Adrenal gland (tissue), 12 donors: ENCODE results near the gene QRICH2. TPM values are rescaled to one million over a fixed set of nuclear protein-coding genes. Genes with fewer than 3 reads are reported as not detected.

Source experiments
- DNase-seq, 7 donors: peaks; one replicate each; pipeline ENCODE4 v3.0.0-alpha.2; 2019 to 2020
- H3K27ac ChIP-seq, 5 donors: fragments of 200-600 bp; sonication (generic) in 4 of 5; 1 replicate in 3 of 5; 2 replicates in 2 of 5; pipeline versions ENCODE4 v1.5.1 to v1.8.0; 2016 to 2020; ENCODE audit warnings: mild to moderate bottlenecking in 1 of 5
- H3K27me3 ChIP-seq: fragments of 200-600 bp; 2 replicates; pipeline ENCODE4 v1.8.0; 2021
- H3K36me3 ChIP-seq, 2 donors: fragments of 200-600 bp; replicated peaks in 1 of 2; 1 replicate in 1 of 2; 2 replicates in 1 of 2; pipeline versions ENCODE4 v1.5.1 to v1.8.0; 2018 to 2022
- H3K4me1 ChIP-seq, 2 donors: fragments of 200-600 bp; replicated peaks in 1 of 2; 1 replicate in 1 of 2; 2 replicates in 1 of 2; pipeline versions ENCODE4 v1.5.1 to v1.8.0; 2018 to 2021
- H3K4me3 ChIP-seq, 4 donors: fragments of 200-600 bp; sonication (generic) in 3 of 4; one replicate each; pipeline ENCODE4 v1.5.1; 2016 to 2018
- H3K9me3 ChIP-seq, 3 donors: fragments of 200-600 bp; sonication (generic) in 1 of 3; replicated peaks in 1 of 3; 1 replicate in 2 of 3; 2 replicates in 1 of 3; pipeline versions ENCODE4 v1.5.1 to v1.8.0; 2016 to 2021
- POLR2A ChIP-seq, 2 donors: fragments of 450-650 bp; IDR thresholded peaks; one replicate each; pipeline ENCODE4 v1.6.1; 2017; ENCODE audit warnings: antibody characterized with exemption in 2 of 2, mild to moderate bottlenecking in 2 of 2, moderate library complexity in 1 of 2
- WGBS, 4 donors: extraction: QIAGEN DNeasy Blood & Tissue Kit in 2 of 4; methylation state at CpG; one replicate each; pipeline versions ENCODE4 v1.1.5 to v1.1.7; 2013 to 2017; 5-methylcytosine and 5-hydroxymethylcytosine counted together
- intact Hi-C, 2 donors: fragments of 100-400 bp; cut with DNase I; formaldehyde crosslinking; loops; one replicate each; pipeline versions ENCODE4 v1.14.1 to v1.15.0; 2022 to 2023
- polyA plus RNA-seq, 3 donors: library from polyadenylated mRNA; stranded (reverse); fragments of 200-250 nt in 2 of 3; fragments of 350-450 nt in 1 of 3; fragmentation: Illumina TruSeq in 1 of 3; extraction: RNeasy Lipid Tissue Mini Kit (QIAGEN cat#74804) in 1 of 3; gene quantifications; one replicate each; pipeline ENCODE4 v1.2.3, GENCODE V29; 2013 to 2014
- total RNA-seq, 9 donors: library from RNA; depleted of rRNA in 4 of 9; stranded (reverse); fragments of >200 nt in 4 of 9; fragments of 120-200 nt in 1 of 9; fragmentation: NEBNext Ultra II Directional in 1 of 9; extraction: Animal tissue kit (Norgen Biotek cat#: 25700) in 1 of 9; gene quantifications; one replicate each; pipeline versions ENCODE4 v1.1.0 to v1.2.4, GENCODE V29; 2013 to 2023
- TF ChIP-seq, protein P1 (sequence below), 6 experiments: fragments of 450-650 bp in 4 of 6; fragments of 200-600 bp in 2 of 6; sonication (generic) in 1 of 6; IDR thresholded peaks; 1 replicate in 5 of 6; 2 replicates in 1 of 6; pipeline versions ENCODE4 v1.5.1 to v1.8.0; 2016 to 2021; ENCODE audit warnings: antibody characterized with exemption in 6 of 6, mild to moderate bottlenecking in 2 of 6, moderate library complexity in 1 of 6
- donor health status: healthy with polysubstance abuse.
- donor health status: Bipolar disorder and iron deficiency.
- donor health status: DM: yes; HTN: yes; CAD: no.
- donor health status: DM: no; HTN: no; CAD: no.
- donor health status: DM: no; HTN: no; CAD: no.
- donor health status: DM: yes; HTN: yes; CAD: no.

QRICH2 gene
- total and polyA plus RNA-seq, 12 donors = 0.09 to 14.2 (median 1.4) TPM

DNA sequence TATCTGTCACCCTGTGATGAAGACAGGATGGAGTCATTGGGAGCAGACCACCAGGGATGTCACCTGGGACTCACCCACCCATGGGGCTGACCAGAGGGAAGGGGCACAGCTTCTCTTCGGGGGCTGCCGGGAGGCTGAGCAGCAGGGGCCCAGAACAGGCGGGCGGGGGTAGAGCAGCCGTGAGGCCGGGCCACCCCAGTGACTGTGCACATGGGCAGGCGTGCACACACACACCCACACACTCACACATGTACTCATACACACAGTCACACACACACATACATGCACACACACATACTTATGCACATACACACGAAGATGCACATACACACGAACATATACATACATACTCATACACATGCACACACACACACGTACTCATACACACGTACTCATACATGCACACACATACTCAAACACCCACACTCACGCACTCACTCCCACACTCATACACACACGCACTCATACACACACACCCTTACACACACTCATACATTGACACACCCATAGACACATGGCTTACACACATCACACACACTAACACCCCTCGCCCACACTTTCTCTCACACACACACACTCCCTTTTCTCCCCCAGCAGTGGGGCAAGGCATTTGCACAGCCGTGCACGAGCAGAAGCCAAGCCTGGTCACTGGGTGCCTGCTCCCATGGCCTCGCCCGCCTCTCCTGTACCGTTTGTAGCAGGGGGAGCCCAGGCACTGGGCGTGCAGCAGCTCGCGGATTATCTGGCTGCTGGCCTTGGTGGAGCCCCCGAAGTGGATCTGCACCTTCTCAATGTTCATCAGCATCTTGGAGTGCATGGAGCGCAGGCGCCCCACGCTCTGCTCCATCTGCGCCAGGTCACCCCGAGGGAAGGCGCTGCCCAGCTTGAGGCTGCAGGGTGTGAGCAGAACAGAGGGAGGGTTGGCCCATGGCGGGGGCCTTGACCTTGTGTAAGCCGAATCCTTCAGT is 30.5 kb downstream of the QRICH2 start:
- intact Hi-C loops = loop anchor here (2.0 kb wide), 2 partner anchors 155 to 157 kb away; no protein-coding TSS in a partner anchor
- TF ChIP-seq, protein P1, sequence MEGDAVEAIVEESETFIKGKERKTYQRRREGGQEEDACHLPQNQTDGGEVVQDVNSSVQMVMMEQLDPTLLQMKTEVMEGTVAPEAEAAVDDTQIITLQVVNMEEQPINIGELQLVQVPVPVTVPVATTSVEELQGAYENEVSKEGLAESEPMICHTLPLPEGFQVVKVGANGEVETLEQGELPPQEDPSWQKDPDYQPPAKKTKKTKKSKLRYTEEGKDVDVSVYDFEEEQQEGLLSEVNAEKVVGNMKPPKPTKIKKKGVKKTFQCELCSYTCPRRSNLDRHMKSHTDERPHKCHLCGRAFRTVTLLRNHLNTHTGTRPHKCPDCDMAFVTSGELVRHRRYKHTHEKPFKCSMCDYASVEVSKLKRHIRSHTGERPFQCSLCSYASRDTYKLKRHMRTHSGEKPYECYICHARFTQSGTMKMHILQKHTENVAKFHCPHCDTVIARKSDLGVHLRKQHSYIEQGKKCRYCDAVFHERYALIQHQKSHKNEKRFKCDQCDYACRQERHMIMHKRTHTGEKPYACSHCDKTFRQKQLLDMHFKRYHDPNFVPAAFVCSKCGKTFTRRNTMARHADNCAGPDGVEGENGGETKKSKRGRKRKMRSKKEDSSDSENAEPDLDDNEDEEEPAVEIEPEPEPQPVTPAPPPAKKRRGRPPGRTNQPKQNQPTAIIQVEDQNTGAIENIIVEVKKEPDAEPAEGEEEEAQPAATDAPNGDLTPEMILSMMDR (IDR thresholded peaks at IDR 0.05) = no peak
- Histone ChIP-seq H3K9me3 (no peaks in the 10 kb centered on the region), H3K4me1 (peaks cover 0 to 6% of the 10 kb centered on the region in 2 donors), H3K36me3 (no peaks in the 10 kb centered on the region), H3K27ac (peak overlapping the region in 1 of 5 donors; percentile 81), H3K4me3 (no peak overlapping the region), H3K27me3 (no peaks in the 10 kb centered on the region)
- 86 to 90% (median 90%) methylated on average over 21 to 31 of the region's 31 CpGs for WGBS, 4 donors
- no peak for DNase-seq

DNA sequence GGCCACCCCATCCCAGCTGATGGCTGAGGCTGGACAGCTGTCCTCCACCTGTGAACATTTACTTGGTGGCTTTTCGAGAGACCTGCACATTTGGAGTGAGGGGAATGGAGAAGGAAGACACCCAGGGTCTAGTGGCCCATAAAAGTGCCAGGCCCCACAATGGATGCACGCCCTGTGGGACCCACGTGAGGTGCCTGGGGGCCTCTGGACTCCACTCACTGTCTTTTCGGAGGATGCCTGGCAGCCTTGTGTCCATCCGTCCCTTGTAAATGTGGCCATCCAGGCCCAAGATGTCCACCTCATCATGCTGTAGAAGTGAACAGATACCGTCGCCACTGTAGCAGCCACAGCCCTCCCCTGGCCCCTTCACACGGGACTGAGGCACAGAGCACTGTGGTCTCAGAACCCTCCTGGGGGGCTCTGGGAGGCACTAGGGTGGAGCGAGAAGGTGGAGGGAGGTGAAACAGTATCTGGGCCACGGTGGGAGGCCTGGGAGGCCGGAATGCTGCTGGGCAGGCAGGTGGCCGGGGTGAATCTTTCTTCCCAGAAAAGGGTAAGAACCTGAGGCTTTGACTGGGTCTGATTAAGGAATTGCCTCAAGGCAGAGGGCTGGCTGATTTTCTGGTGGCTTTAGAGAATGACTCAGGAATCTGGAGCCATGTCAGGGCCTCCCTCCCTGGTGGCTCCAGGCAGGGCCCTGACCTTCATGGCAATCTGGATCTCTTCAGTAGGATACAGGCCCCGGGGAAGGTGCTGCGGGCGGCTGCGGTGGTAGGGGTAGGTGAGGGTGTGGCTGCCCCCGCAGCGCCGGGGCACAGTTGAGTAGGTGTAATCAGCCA is 31.4 kb downstream of the QRICH2 start:
- Histone ChIP-seq H3K4me1 (peaks cover 3 to 15% of the 10 kb centered on the region in 2 donors), H3K36me3 (no peaks in the 10 kb centered on the region), H3K27me3 (no peaks in the 10 kb centered on the region), H3K4me3 (no peak overlapping the region), H3K27ac (peak overlapping the region in 3 of 5 donors; percentile 19 to 81 (median 44)), H3K9me3 (no peaks in the 10 kb centered on the region)
- 62 to 80% (median 72%) methylated on average over 16 to 19 of the region's 19 CpGs for WGBS, 4 donors
- peak in 6 of 7 donors; percentile 61 to 80 (median 72) for DNase-seq
- TF ChIP-seq, protein P1 (IDR thresholded peaks at IDR 0.05) = no peak
- peak in 1 of 2 donors; percentile 19 for TF ChIP-seq POLR2A (IDR thresholded peaks at IDR 0.05)
- intact Hi-C loops = no loop called here

DNA sequence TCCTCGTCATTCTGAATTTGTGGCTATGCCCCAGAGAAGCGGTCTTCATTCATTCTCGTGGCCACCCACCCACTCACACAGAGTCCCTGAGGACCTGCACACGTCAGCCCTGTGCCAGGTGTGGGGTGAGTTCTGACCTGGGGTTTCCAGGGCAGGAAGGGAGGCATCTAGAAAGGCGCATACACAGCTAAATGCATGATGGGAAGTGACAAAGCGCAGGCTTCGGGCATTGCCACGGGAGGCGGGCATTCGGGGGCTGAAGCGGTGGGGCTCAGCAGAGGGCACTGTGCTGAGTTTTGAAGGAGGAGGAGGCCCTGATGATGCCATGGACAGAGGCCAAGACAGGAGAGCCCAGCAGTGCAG is 32.0 kb downstream of the QRICH2 start:
- intact Hi-C loops = no loop called here

More for the DNA sequence above, 32.0 kb downstream of the QRICH2 start:
- no peak for TF ChIP-seq POLR2A (IDR thresholded peaks at IDR 0.05)
- TF ChIP-seq, protein P1 (IDR thresholded peaks at IDR 0.05) = no peak
- no peak overlapping the region for H3K4me3 ChIP-seq
- 90 to 93% (median 91%) methylated on average over 10 to 11 of the region's 11 CpGs for WGBS, 4 donors
- no peak for DNase-seq
- no peak overlapping the region for H3K27ac ChIP-seq
- H3K27me3 ChIP-seq = no peaks in the 10 kb centered on the region
- peaks cover 6 to 21% of the 10 kb centered on the region in 2 donors for H3K4me1 ChIP-seq
- no peaks in the 10 kb centered on the region for H3K9me3 ChIP-seq
- no peaks in the 10 kb centered on the region for H3K36me3 ChIP-seq
